GM18867 (cell line): Measurements from ENCODE around the gene MTHFD1L.

Experiments
- ATAC-seq: cut with Tn5 transposase; IDR thresholded peaks from one replicate; pipeline ENCODE4 v1.9.1; 2021; ENCODE audit warnings: mild to moderate bottlenecking, moderate library complexity; ENCODE audit not compliant: unreplicated experiment

Gene MTHFD1L

DNA sequence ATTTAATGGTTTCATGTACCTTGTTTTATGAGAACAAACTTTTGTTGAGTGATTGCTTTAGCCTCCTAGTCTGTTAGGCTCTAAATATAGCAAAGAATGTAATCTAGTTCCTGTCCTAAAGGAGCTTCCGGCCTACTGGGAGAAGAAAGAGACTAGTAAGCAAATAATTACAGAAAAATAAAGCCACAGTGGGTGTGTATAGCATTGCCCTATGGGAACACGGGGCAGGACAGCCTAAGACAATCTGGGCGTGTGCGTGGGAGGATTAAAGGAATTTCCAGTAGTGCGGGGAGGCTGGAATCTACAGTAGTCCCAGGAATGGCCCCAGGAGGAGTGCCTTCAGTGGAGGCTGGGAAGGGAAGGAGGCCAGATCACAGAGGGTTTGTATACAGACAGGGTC lies 276.2 kb downstream of the MTHFD1L start:
- no peak for ATAC-seq

DNA sequence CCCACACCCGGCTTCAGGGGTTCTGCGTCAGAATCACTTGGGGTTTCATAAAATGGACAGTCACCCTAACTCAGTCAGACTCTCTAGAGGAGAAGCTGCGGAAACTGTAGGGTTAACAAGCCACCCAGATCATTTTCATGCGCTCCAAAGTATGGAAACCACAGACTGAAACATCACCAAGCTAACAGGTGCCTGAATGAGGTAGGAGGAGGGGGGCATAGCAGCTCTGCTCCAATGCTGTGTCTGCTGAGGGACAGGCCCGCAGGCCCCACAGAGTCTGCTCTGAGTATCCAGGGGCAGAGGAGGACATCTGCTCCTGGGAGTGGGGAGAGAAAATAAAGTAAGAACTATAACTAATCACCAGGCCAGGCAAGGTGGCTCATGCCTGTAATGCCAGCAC lies 277.2 kb downstream of the MTHFD1L start:
- ATAC-seq: no peak

GRCh38 chr6:151143337-151143736 lies 277.8 kb downstream of the MTHFD1L start:
- ATAC-seq: no peak

- no peak for ATAC-seq
Measured at GRCh38 chr6:151143806-151144205, 278.3 kb downstream of the MTHFD1L start.

GRCh38 chr6:151147118-151147832 lies 281.8 kb downstream of the MTHFD1L start:
- ATAC-seq: no peak

GRCh38 chr6:151148111-151148510 lies 282.6 kb downstream of the MTHFD1L start:
- ATAC-seq: no peak

GRCh38 chr6:151149793-151150192 lies 284.3 kb downstream of the MTHFD1L start:
- ATAC-seq: no peak
